ENCODE measurements around the gene GPR3. TPM values are rescaled to one million over a fixed set of nuclear protein-coding genes. Genes with fewer than 3 reads are reported as not detected.

GPR3 gene
- total and polyA plus RNA-seq, 2 of the 13 experiments (the other 11 are each of a cell fraction or from before 2014, with no cell fraction given) = 1.00 to 2.6 TPM

GRCh38 chr1:27342778-27343638 lies 49.4 kb upstream of the GPR3 start (continued):
- TF ChIP-seq, protein P1, sequence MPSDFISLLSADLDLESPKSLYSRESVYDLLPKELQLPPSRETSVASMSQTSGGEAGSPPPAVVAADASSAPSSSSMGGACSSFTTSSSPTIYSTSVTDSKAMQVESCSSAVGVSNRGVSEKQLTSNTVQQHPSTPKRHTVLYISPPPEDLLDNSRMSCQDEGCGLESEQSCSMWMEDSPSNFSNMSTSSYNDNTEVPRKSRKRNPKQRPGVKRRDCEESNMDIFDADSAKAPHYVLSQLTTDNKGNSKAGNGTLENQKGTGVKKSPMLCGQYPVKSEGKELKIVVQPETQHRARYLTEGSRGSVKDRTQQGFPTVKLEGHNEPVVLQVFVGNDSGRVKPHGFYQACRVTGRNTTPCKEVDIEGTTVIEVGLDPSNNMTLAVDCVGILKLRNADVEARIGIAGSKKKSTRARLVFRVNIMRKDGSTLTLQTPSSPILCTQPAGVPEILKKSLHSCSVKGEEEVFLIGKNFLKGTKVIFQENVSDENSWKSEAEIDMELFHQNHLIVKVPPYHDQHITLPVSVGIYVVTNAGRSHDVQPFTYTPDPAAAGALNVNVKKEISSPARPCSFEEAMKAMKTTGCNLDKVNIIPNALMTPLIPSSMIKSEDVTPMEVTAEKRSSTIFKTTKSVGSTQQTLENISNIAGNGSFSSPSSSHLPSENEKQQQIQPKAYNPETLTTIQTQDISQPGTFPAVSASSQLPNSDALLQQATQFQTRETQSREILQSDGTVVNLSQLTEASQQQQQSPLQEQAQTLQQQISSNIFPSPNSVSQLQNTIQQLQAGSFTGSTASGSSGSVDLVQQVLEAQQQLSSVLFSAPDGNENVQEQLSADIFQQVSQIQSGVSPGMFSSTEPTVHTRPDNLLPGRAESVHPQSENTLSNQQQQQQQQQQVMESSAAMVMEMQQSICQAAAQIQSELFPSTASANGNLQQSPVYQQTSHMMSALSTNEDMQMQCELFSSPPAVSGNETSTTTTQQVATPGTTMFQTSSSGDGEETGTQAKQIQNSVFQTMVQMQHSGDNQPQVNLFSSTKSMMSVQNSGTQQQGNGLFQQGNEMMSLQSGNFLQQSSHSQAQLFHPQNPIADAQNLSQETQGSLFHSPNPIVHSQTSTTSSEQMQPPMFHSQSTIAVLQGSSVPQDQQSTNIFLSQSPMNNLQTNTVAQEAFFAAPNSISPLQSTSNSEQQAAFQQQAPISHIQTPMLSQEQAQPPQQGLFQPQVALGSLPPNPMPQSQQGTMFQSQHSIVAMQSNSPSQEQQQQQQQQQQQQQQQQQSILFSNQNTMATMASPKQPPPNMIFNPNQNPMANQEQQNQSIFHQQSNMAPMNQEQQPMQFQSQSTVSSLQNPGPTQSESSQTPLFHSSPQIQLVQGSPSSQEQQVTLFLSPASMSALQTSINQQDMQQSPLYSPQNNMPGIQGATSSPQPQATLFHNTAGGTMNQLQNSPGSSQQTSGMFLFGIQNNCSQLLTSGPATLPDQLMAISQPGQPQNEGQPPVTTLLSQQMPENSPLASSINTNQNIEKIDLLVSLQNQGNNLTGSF (CRISPR knock-in tag; IDR thresholded peaks at IDR 0.05) = no peak
- TF ChIP-seq, protein P2, sequence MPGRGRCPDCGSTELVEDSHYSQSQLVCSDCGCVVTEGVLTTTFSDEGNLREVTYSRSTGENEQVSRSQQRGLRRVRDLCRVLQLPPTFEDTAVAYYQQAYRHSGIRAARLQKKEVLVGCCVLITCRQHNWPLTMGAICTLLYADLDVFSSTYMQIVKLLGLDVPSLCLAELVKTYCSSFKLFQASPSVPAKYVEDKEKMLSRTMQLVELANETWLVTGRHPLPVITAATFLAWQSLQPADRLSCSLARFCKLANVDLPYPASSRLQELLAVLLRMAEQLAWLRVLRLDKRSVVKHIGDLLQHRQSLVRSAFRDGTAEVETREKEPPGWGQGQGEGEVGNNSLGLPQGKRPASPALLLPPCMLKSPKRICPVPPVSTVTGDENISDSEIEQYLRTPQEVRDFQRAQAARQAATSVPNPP (CRISPR knock-in tag; IDR thresholded peaks at IDR 0.05) = no peak; the same call in 1 of the 2 replicates
- TF ChIP-seq SMAD3 (CRISPR knock-in tag; IDR thresholded peaks at IDR 0.05) = no peak
- TF ChIP-seq ZFP36 (IDR thresholded peaks at IDR 0.05; ENCODE audit: borderline replicate concordance, low read depth, low read length, partially characterized antibody) = no peak
- no peak for TF ChIP-seq CHCHD3 (CRISPR knock-in tag; IDR thresholded peaks at IDR 0.05)
- no peak for TF ChIP-seq ZKSCAN1 (IDR thresholded peaks at IDR 0.05; ENCODE audit: low read length)
- peak; percentile 51 for TF ChIP-seq PTBP1 (IDR thresholded peaks at IDR 0.05; ENCODE audit: low read depth, low read length, poor library complexity, severe bottlenecking)
- peak; percentile 22; the same call in 1 of the 2 replicates for TF ChIP-seq ERF (CRISPR knock-in tag; IDR thresholded peaks at IDR 0.05)
- no peak for TF ChIP-seq NFIC (IDR thresholded peaks at IDR 0.05; ENCODE audit: low read length)
- TF ChIP-seq JUN (CRISPR knock-in tag; IDR thresholded peaks at IDR 0.05) = no peak
- no peak; the same call in 1 of the 2 replicates for TF ChIP-seq NFYC (CRISPR knock-in tag; IDR thresholded peaks at IDR 0.05)
- TF ChIP-seq GATAD2A (CRISPR knock-in tag; IDR thresholded peaks at IDR 0.05) = no peak
- TF ChIP-seq IRX3 (CRISPR knock-in tag; IDR thresholded peaks at IDR 0.05; ENCODE audit: borderline replicate concordance, low read depth) = no peak; the same call in 1 of the 2 replicates
- TF ChIP-seq ZNF281 (CRISPR knock-in tag; IDR thresholded peaks at IDR 0.05; ENCODE audit: borderline replicate concordance) = no peak
- 0 out of 2 replicates have a peak, but pooled peaks have one; percentile 13 for TF ChIP-seq ZKSCAN5 (CRISPR knock-in tag; IDR thresholded peaks at IDR 0.05)
- TF ChIP-seq, protein P3, sequence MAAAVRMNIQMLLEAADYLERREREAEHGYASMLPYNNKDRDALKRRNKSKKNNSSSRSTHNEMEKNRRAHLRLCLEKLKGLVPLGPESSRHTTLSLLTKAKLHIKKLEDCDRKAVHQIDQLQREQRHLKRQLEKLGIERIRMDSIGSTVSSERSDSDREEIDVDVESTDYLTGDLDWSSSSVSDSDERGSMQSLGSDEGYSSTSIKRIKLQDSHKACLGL (CRISPR knock-in tag; IDR thresholded peaks at IDR 0.05) = no peak
- no peak for TF ChIP-seq FOXM1 (CRISPR knock-in tag; IDR thresholded peaks at IDR 0.05)
- no peak for TF ChIP-seq FOXK2 (IDR thresholded peaks at IDR 0.05)
- peak; percentile 55; the same call in 1 of the 2 replicates for TF ChIP-seq ZNF543 (CRISPR knock-in tag; IDR thresholded peaks at IDR 0.05)
- TF ChIP-seq ZFP41 (CRISPR knock-in tag; IDR thresholded peaks at IDR 0.05; ENCODE audit: borderline replicate concordance) = no peak
- no peak for TF ChIP-seq CAMTA2 (CRISPR knock-in tag; IDR thresholded peaks at IDR 0.05; ENCODE audit: borderline replicate concordance)
